Mononuclear cell (primary cell): ENCODE results near the gene TMED5. TPM values are rescaled to one million over a fixed set of nuclear protein-coding genes. Genes with fewer than 3 reads are reported as not detected.
A peak's percentile ranks its signal among the peaks of the same experiment; 100 is the strongest.
"Not testable (repeated sequence)": the region's sequence is repeated elsewhere in the genome, so short reads cannot be mapped to it uniquely, and the experiment has no call there.

ENCODE experiments used
- H3K27me3 ChIP-seq: 2 replicates; pipeline ENCODE4 v1.6.0; 2011; ENCODE audit warnings: low read length, control low read depth; ENCODE audit not compliant: insufficient read depth
- H3K4me1 ChIP-seq: 2 replicates; pipeline ENCODE4 v1.5.1; 2011; ENCODE audit warnings: mild to moderate bottlenecking, low read length, control low read depth; ENCODE audit not compliant: insufficient read depth
- H3K4me3 ChIP-seq: 2 replicates; pipeline ENCODE4 v1.5.1; 2011; ENCODE audit warnings: mild to moderate bottlenecking, low read length, moderate library complexity
- H3K9me3 ChIP-seq: 2 replicates; pipeline ENCODE4 v1.5.1; 2011; ENCODE audit warnings: low read depth, mild to moderate bottlenecking, control low read depth, low read length
- total RNA-seq: library from RNA; depleted of rRNA; stranded (reverse); fragments of >200 nt; gene quantifications from one replicate; pipeline ENCODE4 v1.2.3, GENCODE V29; 2012

Gene TMED5
- total RNA-seq: 93.1 TPM

DNA sequence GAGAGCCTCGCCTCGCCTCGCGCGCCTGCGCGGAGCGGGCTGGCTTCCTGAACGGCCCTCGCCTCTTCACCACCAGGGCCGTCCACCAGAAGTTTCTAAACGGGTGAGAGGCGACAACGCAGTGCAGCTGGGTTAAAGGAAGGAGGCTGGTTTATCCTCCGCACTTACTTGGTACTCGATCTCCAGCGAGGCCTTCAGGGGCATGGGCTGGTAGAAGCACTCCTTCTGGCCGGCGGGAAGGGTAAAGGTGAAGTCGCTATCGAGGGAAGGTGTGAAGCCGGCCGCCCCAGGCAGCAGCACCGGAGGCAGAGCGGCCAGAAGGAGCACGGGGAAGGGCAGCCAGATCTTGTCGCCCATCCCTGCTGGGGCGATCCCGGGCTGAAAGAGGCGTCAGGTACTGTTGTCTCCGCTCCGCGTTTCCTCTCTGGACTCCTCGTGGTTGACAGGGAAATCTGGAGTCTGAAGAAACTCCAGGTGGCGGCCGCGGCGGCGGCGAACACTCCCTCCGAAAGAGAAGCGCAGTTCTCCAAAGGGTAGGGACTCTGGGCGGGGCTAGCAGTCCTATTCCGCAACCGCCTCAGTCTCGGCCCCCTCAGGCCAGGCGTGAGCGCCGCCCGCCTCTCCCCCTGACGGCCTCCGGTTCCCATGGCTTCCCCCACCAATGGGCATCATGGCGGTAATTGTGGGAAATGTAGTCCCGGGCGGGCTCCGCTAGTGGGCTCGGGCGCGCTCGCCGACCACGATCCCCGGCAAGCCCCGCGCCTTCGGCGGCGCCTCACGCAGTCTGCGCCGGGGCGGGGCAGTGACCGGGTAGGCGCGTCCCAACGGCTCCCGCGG lies at the start of gene TMED5:
Gene TMED5, minus strand, starts transcription at position 528 of the 837 bp plus-strand sequence. Its CDS starts 171 bp downstream, at position 357.
- Histone ChIP-seq H3K9me3 (no peaks in the 10 kb centered on the region), H3K4me3 (peak within 1 kb of the TSS; percentile 98), H3K4me1 (peaks cover 43% of the 10 kb centered on the region), H3K27me3 (no peaks in the 10 kb centered on the region)

DNA sequence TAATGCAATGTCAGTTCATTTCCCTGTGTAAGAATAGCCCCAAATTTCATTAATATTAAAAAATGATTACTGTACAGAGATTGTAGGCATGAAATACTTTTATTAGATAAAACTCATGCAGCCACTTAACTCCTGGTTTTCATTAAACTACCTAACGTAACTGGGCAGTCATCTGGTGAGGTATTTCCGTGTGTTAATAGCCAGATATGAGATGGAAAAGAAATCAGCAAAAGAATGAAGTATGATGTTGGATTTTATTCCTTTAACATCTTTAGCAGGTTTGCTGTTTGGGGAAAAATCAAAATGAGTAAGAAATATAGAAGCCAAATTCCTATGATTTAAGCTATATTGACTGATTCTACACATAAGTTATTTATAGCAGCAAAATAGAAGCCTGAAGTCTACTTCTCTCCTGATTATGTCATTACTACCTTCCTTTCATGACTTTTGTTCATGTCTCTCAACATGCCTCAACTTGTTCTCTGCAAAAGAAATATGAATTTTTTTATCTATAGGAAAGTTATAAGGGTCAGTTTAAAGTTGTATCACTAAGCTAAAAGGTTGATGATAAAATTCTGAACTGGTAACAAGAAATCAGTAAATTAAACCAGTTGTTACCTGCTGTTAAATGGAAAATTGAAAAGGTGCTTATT lies 42.9 kb upstream of the TMED5 start:
- Histone ChIP-seq H3K9me3 (no peaks in the 10 kb centered on the region), H3K4me3 (no peak overlapping the region), H3K27me3 (no peaks in the 10 kb centered on the region), H3K4me1 (no peaks in the 10 kb centered on the region)

DNA sequence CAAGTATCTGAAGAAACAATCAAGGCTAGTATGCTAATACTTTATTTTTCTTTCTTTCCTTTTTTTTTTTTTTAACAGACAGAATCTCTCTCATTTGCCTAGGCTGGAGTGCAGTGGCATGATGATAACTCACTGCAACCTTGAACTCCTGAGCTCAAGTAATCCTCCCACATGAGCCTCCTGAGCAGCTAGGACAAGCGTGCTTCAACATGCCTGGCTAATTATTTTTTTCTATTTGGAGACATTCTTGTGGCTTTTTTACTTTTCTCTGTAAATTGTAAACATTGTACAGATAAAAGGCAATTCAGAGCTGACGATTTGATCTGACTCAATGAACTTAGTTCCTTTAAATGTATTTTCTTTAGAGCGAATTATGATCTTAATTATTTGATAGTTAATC lies 41.7 kb upstream of the TMED5 start:
- Histone ChIP-seq H3K27me3 (no peaks in the 10 kb centered on the region), H3K9me3 (no peaks in the 10 kb centered on the region), H3K4me3 (no peak overlapping the region), H3K4me1 (no peaks in the 10 kb centered on the region)

DNA sequence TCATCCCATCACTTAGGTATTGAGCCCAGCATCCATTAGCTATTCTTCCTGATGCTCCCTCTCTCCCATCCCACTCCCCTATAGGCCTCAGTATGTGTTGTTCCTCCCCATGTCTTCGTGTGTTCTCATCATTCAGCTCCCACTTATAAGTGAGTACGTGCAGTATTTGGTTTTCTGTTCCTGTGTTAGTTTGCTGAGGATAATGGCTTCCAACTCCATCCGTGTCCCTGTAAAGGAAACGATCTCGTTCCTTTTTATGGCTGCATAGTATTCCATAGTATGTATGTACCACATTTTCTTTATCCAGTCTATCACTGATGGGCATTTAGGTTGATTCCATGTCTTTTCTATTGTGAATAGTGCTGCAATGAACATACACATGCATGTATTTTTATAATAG lies 40.5 kb upstream of the TMED5 start:
- H3K4me3 ChIP-seq, H3K4me1 ChIP-seq, H3K27me3 ChIP-seq, H3K9me3 ChIP-seq: not testable (repeated sequence)

DNA sequence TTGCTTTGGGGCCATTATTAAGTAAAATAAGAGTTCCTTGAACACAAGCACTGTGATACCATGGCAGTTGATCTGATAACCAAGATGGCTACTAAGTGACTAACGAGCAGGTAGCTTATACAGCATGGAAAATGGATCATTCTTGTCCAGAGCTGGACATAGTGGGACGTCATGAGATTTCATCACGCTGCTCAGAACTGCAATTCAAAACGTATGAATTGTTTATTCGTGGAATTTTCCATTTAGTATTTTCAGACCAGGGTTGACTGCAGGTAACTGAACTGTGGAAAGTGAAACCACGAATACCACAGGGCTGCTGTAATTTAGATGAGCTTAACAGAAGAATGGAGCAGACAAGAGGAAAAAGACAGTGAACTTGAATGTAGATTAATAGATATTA lies 39.2 kb upstream of the TMED5 start:
- no peaks in the 10 kb centered on the region for H3K27me3 ChIP-seq
- H3K4me1 ChIP-seq: no peaks in the 10 kb centered on the region
- H3K4me3 ChIP-seq: peak overlapping the region; percentile 19
- H3K9me3 ChIP-seq: no peaks in the 10 kb centered on the region

DNA sequence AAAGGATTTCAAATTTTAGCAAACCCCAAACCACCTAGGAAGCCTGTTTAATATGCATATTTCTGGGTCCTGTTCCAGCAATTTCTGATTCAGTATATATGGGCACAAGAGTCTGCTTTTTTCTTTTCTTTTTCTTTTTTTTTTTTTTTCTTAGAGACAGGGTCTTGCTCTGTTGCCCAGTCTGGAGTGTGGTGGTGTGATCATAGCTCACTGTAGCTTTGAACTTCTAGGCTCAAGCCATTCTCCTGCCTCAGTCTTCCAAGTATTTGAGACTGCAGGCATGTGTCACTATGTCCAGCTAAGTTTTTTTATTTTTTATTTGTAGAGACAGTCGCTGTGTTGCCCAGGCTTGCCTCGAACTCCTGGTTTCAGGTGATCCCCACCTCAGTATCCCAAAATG lies 35.1 kb upstream of the TMED5 start:
- H3K9me3 ChIP-seq: no peaks in the 10 kb centered on the region
- H3K27me3 ChIP-seq: no peaks in the 10 kb centered on the region
- H3K4me3 ChIP-seq: no peak overlapping the region
- no peaks in the 10 kb centered on the region for H3K4me1 ChIP-seq

DNA sequence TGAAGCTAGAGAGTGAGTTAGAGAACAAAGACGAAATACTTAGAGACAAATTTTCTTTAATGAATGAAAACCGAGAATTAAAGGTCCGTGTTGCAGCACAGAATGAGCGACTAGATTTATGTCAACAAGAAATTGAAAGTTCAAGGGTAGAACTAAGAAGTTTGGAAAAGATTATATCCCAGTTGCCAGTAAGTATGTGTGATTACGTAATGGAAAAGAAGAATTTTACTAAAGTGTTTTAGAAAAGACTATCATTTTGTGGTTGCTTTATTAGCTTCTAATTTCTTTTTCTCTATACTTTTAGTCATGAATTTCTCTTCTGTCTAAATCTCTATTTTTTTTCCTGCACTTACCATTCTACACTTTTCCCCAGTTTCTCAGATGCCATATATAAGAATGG lies 27.0 kb upstream of the TMED5 start:
- H3K4me3 ChIP-seq: no peak overlapping the region
- no peaks in the 10 kb centered on the region for H3K4me1 ChIP-seq

DNA sequence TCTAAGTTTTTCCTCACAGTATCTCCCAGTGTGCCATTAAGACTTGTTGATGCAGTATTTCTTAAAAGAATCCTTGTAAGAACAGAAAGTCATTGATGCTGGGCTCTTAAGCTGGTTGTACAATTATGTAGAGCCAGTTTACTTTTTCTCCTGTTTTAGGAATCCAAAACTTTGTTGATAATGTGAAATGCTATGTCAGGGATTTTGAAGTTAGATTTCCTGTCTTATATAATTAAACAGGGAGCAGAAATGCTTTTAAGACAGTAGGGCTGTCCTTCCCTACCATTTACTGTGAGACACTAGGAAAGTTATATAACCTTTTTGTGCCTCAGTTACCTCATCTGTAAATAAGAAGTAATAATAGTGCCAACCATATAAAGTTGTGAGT lies 26.3 kb upstream of the TMED5 start:
- H3K9me3 ChIP-seq: no peaks in the 10 kb centered on the region
- no peak overlapping the region for H3K4me3 ChIP-seq
- no peaks in the 10 kb centered on the region for H3K27me3 ChIP-seq
- no peaks in the 10 kb centered on the region for H3K4me1 ChIP-seq

More for the DNA sequence above, 27.0 kb upstream of the TMED5 start:
- no peaks in the 10 kb centered on the region for H3K9me3 ChIP-seq
- H3K27me3 ChIP-seq: no peaks in the 10 kb centered on the region

DNA sequence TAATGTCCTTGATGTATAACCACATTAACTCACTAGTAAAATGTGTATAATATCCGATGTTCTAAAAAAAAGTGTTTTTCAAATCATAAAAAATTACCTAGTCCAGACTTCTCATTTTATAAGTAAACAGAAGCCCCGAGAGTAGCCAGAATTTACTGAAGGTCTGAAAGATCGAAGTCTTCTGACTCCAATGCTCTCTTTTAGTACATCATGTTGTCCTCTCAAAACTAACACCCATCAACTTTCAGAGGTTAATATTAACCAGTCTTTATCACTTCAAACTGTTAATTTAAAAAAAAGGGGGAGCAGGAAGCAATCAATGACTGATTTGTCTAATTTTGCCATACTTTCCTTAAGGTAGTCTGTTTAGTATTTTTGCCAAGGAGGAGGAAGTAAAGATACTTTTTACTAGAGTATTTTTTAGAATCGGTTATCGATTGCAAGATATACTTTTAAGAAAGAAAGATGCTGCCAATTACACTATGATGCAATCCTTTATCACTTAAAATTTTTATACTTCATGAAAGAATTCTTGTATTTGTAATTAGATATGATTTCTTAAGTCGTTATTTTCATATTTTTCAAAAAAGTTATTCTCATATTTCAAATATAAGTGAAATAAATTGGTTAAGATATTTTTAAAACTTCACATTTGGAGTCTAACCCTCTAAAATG lies 25.8 kb upstream of the TMED5 start:
- Histone ChIP-seq H3K9me3 (no peaks in the 10 kb centered on the region), H3K27me3 (no peaks in the 10 kb centered on the region), H3K4me3 (no peak overlapping the region), H3K4me1 (no peaks in the 10 kb centered on the region)

DNA sequence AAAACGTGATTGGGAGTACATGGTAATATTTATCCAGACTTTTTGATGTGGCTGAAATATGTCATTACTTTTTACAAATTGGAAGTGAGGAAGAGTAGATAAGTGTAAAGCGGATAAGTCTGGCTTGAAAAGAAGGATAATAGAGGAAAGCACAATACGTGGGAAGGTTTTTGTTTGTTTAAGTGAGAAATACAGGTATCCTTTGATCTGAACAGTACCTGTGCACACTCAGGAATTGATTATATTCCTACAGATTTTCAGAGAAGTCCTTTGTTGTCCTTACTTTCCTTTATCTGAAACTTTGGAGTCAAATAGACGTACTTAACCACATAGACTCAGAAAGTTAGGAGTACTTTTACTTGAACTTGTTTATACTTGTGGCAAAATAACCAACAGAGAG lies 20.5 kb upstream of the TMED5 start:
- Histone ChIP-seq H3K27me3 (no peaks in the 10 kb centered on the region), H3K9me3 (no peaks in the 10 kb centered on the region), H3K4me1 (no peaks in the 10 kb centered on the region), H3K4me3 (no peak overlapping the region)

DNA sequence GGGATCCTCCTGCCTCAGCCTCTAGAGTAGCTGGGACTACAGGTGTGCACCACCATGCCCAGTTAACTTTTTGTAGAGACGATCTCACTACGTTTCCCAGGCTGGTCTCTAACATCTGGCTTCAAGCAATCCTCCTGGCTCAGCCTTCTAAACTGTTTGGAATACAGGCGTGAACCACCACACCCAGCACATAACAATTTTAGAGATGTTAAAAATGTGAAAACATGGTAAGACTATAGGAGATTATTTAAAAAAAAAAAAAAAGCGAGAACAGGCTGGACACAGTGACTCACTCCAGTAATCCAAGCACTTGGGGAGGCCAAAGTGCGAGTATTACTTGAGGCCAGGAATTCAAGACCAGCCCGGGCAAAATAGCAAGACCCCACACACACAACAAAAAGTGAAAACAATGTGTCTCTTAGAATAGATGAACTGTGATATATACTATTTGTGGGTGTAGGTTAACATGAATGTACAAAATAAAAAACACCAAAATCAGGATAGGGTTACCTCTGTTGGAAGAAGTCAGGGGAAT lies 19.9 kb upstream of the TMED5 start:
- Histone ChIP-seq H3K4me1 (no peaks in the 10 kb centered on the region), H3K9me3 (no peaks in the 10 kb centered on the region), H3K27me3 (no peaks in the 10 kb centered on the region), H3K4me3 (no peak overlapping the region)

DNA sequence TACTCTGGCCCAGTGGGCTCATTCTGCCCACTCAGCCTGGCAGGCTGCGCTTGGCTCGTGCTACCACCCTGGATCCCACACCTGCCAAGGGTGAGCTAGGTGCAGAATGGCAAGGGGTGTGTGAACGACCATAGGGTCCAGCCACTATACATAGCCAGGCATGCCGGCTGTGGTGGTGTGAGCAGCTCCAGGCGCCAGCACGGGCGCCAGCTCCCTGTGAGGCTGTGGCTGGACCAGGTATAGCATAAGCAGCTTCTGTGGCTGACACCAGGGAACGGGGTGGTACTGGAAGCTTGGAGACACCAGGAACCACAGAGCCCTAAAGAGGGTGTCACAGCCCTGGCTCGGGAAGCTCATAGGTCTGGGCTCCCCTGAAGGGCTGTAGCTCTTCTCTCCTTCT lies 18.9 kb upstream of the TMED5 start:
- no peak overlapping the region for H3K4me3 ChIP-seq
- peaks cover 4% of the 10 kb centered on the region for H3K4me1 ChIP-seq
- no peaks in the 10 kb centered on the region for H3K9me3 ChIP-seq
- no peaks in the 10 kb centered on the region for H3K27me3 ChIP-seq

DNA sequence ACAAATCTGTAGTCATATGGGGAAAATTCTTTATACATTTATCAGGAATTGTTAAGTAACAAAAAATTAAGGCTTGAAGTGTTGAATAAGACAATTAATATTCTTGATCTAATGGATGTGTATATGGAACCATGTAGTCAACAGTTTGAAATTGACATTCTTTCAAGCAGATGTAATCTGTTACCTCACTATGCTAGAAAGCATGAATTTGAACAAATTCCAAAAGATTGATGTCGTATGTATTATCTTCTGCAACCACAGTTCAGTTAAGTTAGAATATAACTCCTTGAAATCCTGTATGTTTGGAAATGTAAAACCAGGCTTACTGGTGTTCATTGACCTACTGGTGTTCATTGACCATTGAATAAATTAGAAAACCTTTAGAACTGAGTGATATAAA lies 16.4 kb upstream of the TMED5 start:
- no peaks in the 10 kb centered on the region for H3K9me3 ChIP-seq
- no peaks in the 10 kb centered on the region for H3K27me3 ChIP-seq
- H3K4me1 ChIP-seq: peaks cover 4% of the 10 kb centered on the region
- no peak overlapping the region for H3K4me3 ChIP-seq

DNA sequence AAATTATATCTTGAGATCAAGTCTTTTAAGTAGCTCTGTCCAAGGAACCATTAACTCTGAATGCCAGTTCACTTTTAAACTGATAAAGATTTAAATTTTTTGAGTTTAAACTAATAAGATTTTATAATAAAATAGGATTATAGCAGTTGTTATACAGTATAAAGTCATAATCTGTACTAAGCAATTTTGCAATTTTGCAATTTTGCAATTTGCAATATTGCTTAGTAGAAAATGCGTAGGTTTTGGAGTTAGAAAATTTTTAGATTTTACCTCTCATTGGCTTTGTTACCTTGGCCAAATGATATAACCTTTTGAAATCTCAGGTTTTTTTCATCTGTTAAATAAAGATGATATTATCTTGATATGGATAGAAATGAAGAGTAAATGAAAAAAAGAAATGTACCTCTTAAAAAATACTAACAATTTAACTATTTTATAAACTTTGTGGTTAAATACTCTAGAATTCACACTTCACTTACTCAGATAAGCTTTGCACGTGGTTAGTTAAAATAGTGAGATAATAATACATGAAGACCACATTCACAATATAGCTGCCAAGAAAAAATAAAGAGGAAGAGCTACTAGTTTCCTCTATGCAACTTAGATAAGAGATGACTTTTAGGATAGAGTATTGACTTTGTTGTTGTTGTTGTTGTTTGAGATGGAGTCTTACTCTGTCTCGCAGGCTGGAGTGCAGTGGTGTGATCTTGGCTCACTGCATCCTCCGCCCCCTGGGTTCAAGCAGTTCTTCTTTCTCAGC lies 14.2 kb upstream of the TMED5 start:
- Histone ChIP-seq H3K4me3 (no peak overlapping the region), H3K9me3 (no peaks in the 10 kb centered on the region), H3K4me1 (peaks cover 4% of the 10 kb centered on the region), H3K27me3 (no peaks in the 10 kb centered on the region)

DNA sequence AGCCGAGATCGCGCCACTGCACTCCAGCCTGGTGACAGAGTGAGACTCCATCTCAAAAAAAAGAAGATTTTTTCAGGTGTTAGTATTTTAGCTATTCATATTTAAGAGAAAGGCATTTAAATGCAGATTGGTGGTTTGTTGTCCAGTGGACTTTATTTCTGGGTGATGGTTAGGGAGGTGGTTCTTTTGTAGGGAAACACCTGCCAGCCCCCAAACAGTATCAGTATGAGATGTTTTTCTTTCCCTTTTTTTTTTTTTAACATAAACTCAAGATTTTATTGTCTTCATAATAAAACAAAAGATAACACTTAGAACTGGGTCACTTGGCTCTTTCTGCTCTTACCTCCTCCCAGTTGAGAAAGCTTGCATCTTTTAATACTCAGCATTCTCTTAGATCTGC lies 10.2 kb upstream of the TMED5 start:
- H3K4me3 ChIP-seq: no peak overlapping the region
- no peaks in the 10 kb centered on the region for H3K9me3 ChIP-seq
- H3K4me1 ChIP-seq: peaks cover 8% of the 10 kb centered on the region
- H3K27me3 ChIP-seq: no peaks in the 10 kb centered on the region
